Measurements from ENCODE around the gene SP4.

DNA sequence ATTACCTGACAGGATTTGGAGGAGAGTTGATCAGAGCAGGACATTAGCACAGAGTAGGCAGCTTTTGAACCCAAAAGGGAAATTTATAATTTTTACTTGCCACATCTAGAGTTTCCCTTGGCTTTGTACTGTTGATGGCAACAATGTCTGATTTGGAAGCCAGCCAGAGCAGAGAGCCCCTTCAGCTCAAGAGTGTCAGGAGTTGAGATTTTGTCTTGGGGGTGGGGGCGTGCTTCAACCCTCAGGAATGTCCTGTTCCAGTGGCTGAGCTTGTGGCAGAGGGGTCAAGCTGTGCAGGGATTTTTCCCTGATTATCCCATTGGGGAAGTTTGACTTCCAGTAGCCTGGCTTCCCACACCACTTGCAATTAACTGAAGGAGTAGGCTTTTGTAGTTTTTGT lies 27.0 kb downstream of the SP4 start:
- no peak for TF ChIP-seq CTCF (IDR thresholded peaks at IDR 0.05; ENCODE audit: poor library complexity)
- no peak for TF ChIP-seq EZH2 (IDR thresholded peaks at IDR 0.05; ENCODE audit: borderline replicate concordance)
